ENCODE measurements around the gene SAPCD1. TPM values are rescaled to one million over a fixed set of nuclear protein-coding genes. Genes with fewer than 3 reads are reported as not detected.

Gene SAPCD1
- total and polyA plus RNA-seq, 2 donors from 2014 or later, result 6.5 to 6.8 TPM

Other genes starting within 250 kb of the SAPCD1 start
Only the 30 nearest of the 42 such genes appear.
- 31.5 TPM for gene LST1, start 176.4 kb upstream of the SAPCD1 start, total RNA-seq
- gene LST1, start 176.4 kb upstream of the SAPCD1 start, polyA plus RNA-seq (ENCODE audit: insufficient read depth, low read depth, low replicate concordance), result 14.8 TPM
- gene NCR3, start 169.7 kb upstream of the SAPCD1 start, total RNA-seq, result 0.82 TPM
- gene NCR3, start 169.7 kb upstream of the SAPCD1 start, polyA plus RNA-seq (ENCODE audit: insufficient read depth, low read depth, low replicate concordance), result not detected
- 44.1 TPM for gene AIF1, start 147.4 kb upstream of the SAPCD1 start, total RNA-seq
- 121 TPM for gene AIF1, start 147.4 kb upstream of the SAPCD1 start, polyA plus RNA-seq (ENCODE audit: insufficient read depth, low read depth, low replicate concordance)
- gene PRRC2A, start 141.9 kb upstream of the SAPCD1 start, total RNA-seq, result 159 TPM
- 84.6 TPM for gene PRRC2A, start 141.9 kb upstream of the SAPCD1 start, polyA plus RNA-seq (ENCODE audit: insufficient read depth, low read depth, low replicate concordance)
- gene BAG6, start 110.0 kb upstream of the SAPCD1 start, total RNA-seq, result 232 TPM
- 215 TPM for gene BAG6, start 110.0 kb upstream of the SAPCD1 start, polyA plus RNA-seq (ENCODE audit: insufficient read depth, low read depth, low replicate concordance)
- gene APOM, start 106.8 kb upstream of the SAPCD1 start, total RNA-seq, result 4.6 TPM
- gene APOM, start 106.8 kb upstream of the SAPCD1 start, polyA plus RNA-seq (ENCODE audit: insufficient read depth, low read depth, low replicate concordance), result 154 TPM
- gene C6orf47, start 101.9 kb upstream of the SAPCD1 start, total RNA-seq, result 26.5 TPM
- 25.5 TPM for gene C6orf47, start 101.9 kb upstream of the SAPCD1 start, polyA plus RNA-seq (ENCODE audit: insufficient read depth, low read depth, low replicate concordance)
- 17.7 TPM for gene GPANK1, start 97.7 kb upstream of the SAPCD1 start, total RNA-seq
- gene GPANK1, start 97.7 kb upstream of the SAPCD1 start, polyA plus RNA-seq (ENCODE audit: insufficient read depth, low read depth, low replicate concordance), result 28.6 TPM
- gene CSNK2B, start 96.6 kb upstream of the SAPCD1 start, total RNA-seq, result 130 TPM
- gene CSNK2B, start 96.6 kb upstream of the SAPCD1 start, polyA plus RNA-seq (ENCODE audit: insufficient read depth, low read depth, low replicate concordance), result 270 TPM
- 15.1 TPM for gene LY6G5B, start 92.7 kb upstream of the SAPCD1 start, total RNA-seq
- gene LY6G5B, start 92.7 kb upstream of the SAPCD1 start, polyA plus RNA-seq (ENCODE audit: insufficient read depth, low read depth, low replicate concordance), result 2.5 TPM
- 2.5 TPM for gene LY6G5C, start 81.6 kb upstream of the SAPCD1 start, total RNA-seq
- 4.6 TPM for gene LY6G5C, start 81.6 kb upstream of the SAPCD1 start, polyA plus RNA-seq (ENCODE audit: insufficient read depth, low read depth, low replicate concordance)
- gene ABHD16A, start 59.3 kb upstream of the SAPCD1 start, total RNA-seq, result 48.7 TPM
- gene ABHD16A, start 59.3 kb upstream of the SAPCD1 start, polyA plus RNA-seq (ENCODE audit: insufficient read depth, low read depth, low replicate concordance), result 50.2 TPM
- gene LY6G6F, start 55.8 kb upstream of the SAPCD1 start, total RNA-seq, result not detected
- gene LY6G6F, start 55.8 kb upstream of the SAPCD1 start, polyA plus RNA-seq (ENCODE audit: insufficient read depth, low read depth, low replicate concordance), result not detected
- gene LY6G6D, start 47.3 kb upstream of the SAPCD1 start, total RNA-seq, result not detected
- not detected for gene LY6G6D, start 47.3 kb upstream of the SAPCD1 start, polyA plus RNA-seq (ENCODE audit: insufficient read depth, low read depth, low replicate concordance)
- not detected for gene LY6G6C, start 40.9 kb upstream of the SAPCD1 start, total RNA-seq
- not detected for gene LY6G6C, start 40.9 kb upstream of the SAPCD1 start, polyA plus RNA-seq (ENCODE audit: insufficient read depth, low read depth, low replicate concordance)
- 0.60 TPM for gene MPIG6B, start 39.3 kb upstream of the SAPCD1 start, total RNA-seq
- gene MPIG6B, start 39.3 kb upstream of the SAPCD1 start, polyA plus RNA-seq (ENCODE audit: insufficient read depth, low read depth, low replicate concordance), result not detected
- 98.9 TPM for gene DDAH2, start 33.4 kb upstream of the SAPCD1 start, total RNA-seq
- gene DDAH2, start 33.4 kb upstream of the SAPCD1 start, polyA plus RNA-seq (ENCODE audit: insufficient read depth, low read depth, low replicate concordance), result 147 TPM
- 456 TPM for gene CLIC1, start 26.1 kb upstream of the SAPCD1 start, total RNA-seq
- 489 TPM for gene CLIC1, start 26.1 kb upstream of the SAPCD1 start, polyA plus RNA-seq (ENCODE audit: insufficient read depth, low read depth, low replicate concordance)
- 23.7 TPM for gene MSH5, start 22.7 kb upstream of the SAPCD1 start, total RNA-seq
- 14.4 TPM for gene MSH5, start 22.7 kb upstream of the SAPCD1 start, polyA plus RNA-seq (ENCODE audit: insufficient read depth, low read depth, low replicate concordance)
- gene VWA7, start 14.7 kb downstream of the SAPCD1 start, total RNA-seq, result 32.5 TPM
- gene VWA7, start 14.7 kb downstream of the SAPCD1 start, polyA plus RNA-seq (ENCODE audit: insufficient read depth, low read depth, low replicate concordance), result 10.2 TPM
- gene VARS1, start 33.1 kb downstream of the SAPCD1 start, total RNA-seq, result 79.0 TPM
- gene VARS1, start 33.1 kb downstream of the SAPCD1 start, polyA plus RNA-seq (ENCODE audit: insufficient read depth, low read depth, low replicate concordance), result 30.3 TPM
- 41.6 TPM for gene LSM2, start 44.3 kb downstream of the SAPCD1 start, total RNA-seq
- gene LSM2, start 44.3 kb downstream of the SAPCD1 start, polyA plus RNA-seq (ENCODE audit: insufficient read depth, low read depth, low replicate concordance), result 70.6 TPM
- gene HSPA1L, start 52.6 kb downstream of the SAPCD1 start, total RNA-seq, result 1.7 TPM
- gene HSPA1L, start 52.6 kb downstream of the SAPCD1 start, polyA plus RNA-seq (ENCODE audit: insufficient read depth, low read depth, low replicate concordance), result 2.3 TPM
- gene HSPA1A, start 52.9 kb downstream of the SAPCD1 start, total RNA-seq, result 133 TPM
- gene HSPA1A, start 52.9 kb downstream of the SAPCD1 start, polyA plus RNA-seq (ENCODE audit: insufficient read depth, low read depth, low replicate concordance), result 209 TPM
- gene HSPA1B, start 65.1 kb downstream of the SAPCD1 start, total RNA-seq, result 142 TPM
- gene HSPA1B, start 65.1 kb downstream of the SAPCD1 start, polyA plus RNA-seq (ENCODE audit: insufficient read depth, low read depth, low replicate concordance), result 175 TPM
- gene NEU1, start 100.2 kb downstream of the SAPCD1 start, total RNA-seq, result 66.9 TPM
- gene NEU1, start 100.2 kb downstream of the SAPCD1 start, polyA plus RNA-seq (ENCODE audit: insufficient read depth, low read depth, low replicate concordance), result 131 TPM
- gene SLC44A4, start 116.3 kb downstream of the SAPCD1 start, total RNA-seq, result 137 TPM
- 37.4 TPM for gene SLC44A4, start 116.3 kb downstream of the SAPCD1 start, polyA plus RNA-seq (ENCODE audit: insufficient read depth, low read depth, low replicate concordance)
- gene EHMT2, start 135.0 kb downstream of the SAPCD1 start, total RNA-seq, result 40.5 TPM
- 35.3 TPM for gene EHMT2, start 135.0 kb downstream of the SAPCD1 start, polyA plus RNA-seq (ENCODE audit: insufficient read depth, low read depth, low replicate concordance)
- 3.4 TPM for gene ZBTB12, start 139.4 kb downstream of the SAPCD1 start, total RNA-seq
- gene ZBTB12, start 139.4 kb downstream of the SAPCD1 start, polyA plus RNA-seq (ENCODE audit: insufficient read depth, low read depth, low replicate concordance), result 2.5 TPM
- 38.7 TPM for gene C2, start 165.1 kb downstream of the SAPCD1 start, total RNA-seq
- gene C2, start 165.1 kb downstream of the SAPCD1 start, polyA plus RNA-seq (ENCODE audit: insufficient read depth, low read depth, low replicate concordance), result 84.0 TPM